ENCODE results near the gene NCLN.
"Not testable (repeated sequence)": the region's sequence is repeated elsewhere in the genome, so short reads cannot be mapped to it uniquely, and the experiment has no call there.

Gene NCLN

GRCh38 chr19:3188627-3189596 lies 3.2 kb downstream of the NCLN start:
- DNase-seq (ENCODE audit: insufficient read length, low spot score), result no peak
- FAIRE-seq, result no peak
- TF ChIP-seq POU2F2 (IDR thresholded peaks at IDR 0.05; ENCODE audit: low read depth, low read length), result no peak

GRCh38 chr19:3189702-3190469 lies 4.2 kb downstream of the NCLN start:
- FAIRE-seq (no peak), DNase-seq (ENCODE audit: insufficient read length, low spot score) (no peak)
- TF ChIP-seq POLR2AphosphoS5 (IDR thresholded peaks at IDR 0.05; ENCODE audit: low read depth, low read length), result no peak
- TF ChIP-seq SPI1 (IDR thresholded peaks at IDR 0.05; ENCODE audit: low read depth, low read length), result no peak
- no peak for TF ChIP-seq POLR2A (IDR thresholded peaks at IDR 0.05; ENCODE audit: low read depth, low read length)
- TF ChIP-seq POU2F2 (IDR thresholded peaks at IDR 0.05; ENCODE audit: low read depth, low read length), result no peak
- no peak for TF ChIP-seq TAF1 (IDR thresholded peaks at IDR 0.05; ENCODE audit: low read depth, low read length)

GRCh38 chr19:3190470-3190770 lies 4.7 kb downstream of the NCLN start:
- TF ChIP-seq POLR2A (IDR thresholded peaks at IDR 0.05; ENCODE audit: low read depth, low read length) (no peak), POU2F2 (IDR thresholded peaks at IDR 0.05; ENCODE audit: low read depth, low read length) (no peak), TAF1 (IDR thresholded peaks at IDR 0.05; ENCODE audit: low read depth, low read length) (no peak), SPI1 (IDR thresholded peaks at IDR 0.05; ENCODE audit: low read depth, low read length) (no peak), POLR2AphosphoS5 (IDR thresholded peaks at IDR 0.05; ENCODE audit: low read depth, low read length) (no peak), PAX5 (IDR thresholded peaks at IDR 0.05; ENCODE audit: insufficient read depth, low read length, severe bottlenecking) (no peak)
- FAIRE-seq (no peak), DNase-seq (ENCODE audit: insufficient read length, low spot score) (no peak)

GRCh38 chr19:3190921-3191805 lies 5.4 kb downstream of the NCLN start:
- FAIRE-seq, result no peak
- TF ChIP-seq SPI1 (IDR thresholded peaks at IDR 0.05; ENCODE audit: low read depth, low read length), result no peak
- no peak for TF ChIP-seq POLR2A (IDR thresholded peaks at IDR 0.05; ENCODE audit: low read depth, low read length)
- no peak for TF ChIP-seq POLR2AphosphoS5 (IDR thresholded peaks at IDR 0.05; ENCODE audit: low read depth, low read length)
- TF ChIP-seq POU2F2 (IDR thresholded peaks at IDR 0.05; ENCODE audit: low read depth, low read length), result no peak
- TF ChIP-seq PAX5 (IDR thresholded peaks at IDR 0.05; ENCODE audit: insufficient read depth, low read length, severe bottlenecking), result no peak
- TF ChIP-seq TAF1 (IDR thresholded peaks at IDR 0.05; ENCODE audit: low read depth, low read length), result no peak
- no peak for DNase-seq (ENCODE audit: insufficient read length, low spot score)

- not testable (repeated sequence) for DNase-seq (ENCODE audit: insufficient read length, low spot score); FAIRE-seq
These were observed 6.0 kb downstream of the NCLN start for GRCh38 chr19:3191806-3192104.

- DNase-seq (ENCODE audit: insufficient read length, low spot score) (no peak), FAIRE-seq (no peak)
- TF ChIP-seq POLR2A (IDR thresholded peaks at IDR 0.05; ENCODE audit: low read depth, low read length) (no peak), POU2F2 (IDR thresholded peaks at IDR 0.05; ENCODE audit: low read depth, low read length) (no peak), SPI1 (IDR thresholded peaks at IDR 0.05; ENCODE audit: low read depth, low read length) (no peak), TAF1 (IDR thresholded peaks at IDR 0.05; ENCODE audit: low read depth, low read length) (no peak), PAX5 (IDR thresholded peaks at IDR 0.05; ENCODE audit: insufficient read depth, low read length, severe bottlenecking) (no peak), POLR2AphosphoS5 (IDR thresholded peaks at IDR 0.05; ENCODE audit: low read depth, low read length) (no peak)
These were observed 6.5 kb downstream of the NCLN start for GRCh38 chr19:3192228-3192635.

- no peak for TF ChIP-seq SPI1 (IDR thresholded peaks at IDR 0.05; ENCODE audit: low read depth, low read length)
- TF ChIP-seq PAX5 (IDR thresholded peaks at IDR 0.05; ENCODE audit: insufficient read depth, low read length, severe bottlenecking), result no peak
- no peak for TF ChIP-seq POLR2AphosphoS5 (IDR thresholded peaks at IDR 0.05; ENCODE audit: low read depth, low read length)
- no peak for TF ChIP-seq POLR2A (IDR thresholded peaks at IDR 0.05; ENCODE audit: low read depth, low read length)
- TF ChIP-seq POU2F2 (IDR thresholded peaks at IDR 0.05; ENCODE audit: low read depth, low read length), result no peak
- TF ChIP-seq TAF1 (IDR thresholded peaks at IDR 0.05; ENCODE audit: low read depth, low read length), result no peak
- DNase-seq (ENCODE audit: insufficient read length, low spot score), result no peak
- FAIRE-seq, result no peak
These were observed 7.0 kb downstream of the NCLN start for GRCh38 chr19:3192684-3193083.

- TF ChIP-seq SPI1 (IDR thresholded peaks at IDR 0.05; ENCODE audit: low read depth, low read length) (peak; percentile 70), POLR2A (IDR thresholded peaks at IDR 0.05; ENCODE audit: low read depth, low read length) (no peak)
- FAIRE-seq (no peak), DNase-seq (ENCODE audit: insufficient read length, low spot score) (no peak)
These were observed 7.8 kb downstream of the NCLN start for GRCh38 chr19:3193256-3194105.
